K562 (cell line): ENCODE results near the gene C15orf61. TPM values are rescaled to one million over a fixed set of nuclear protein-coding genes. Genes with fewer than 3 reads are reported as not detected.

Source experiments
- BCOR ChIP-seq: fragments of 450-650 bp; IDR thresholded peaks from 2 replicates; pipeline ENCODE4 v1.6.1; 2016
- ETV1 ChIP-seq: fragments of 450-650 bp; conservative IDR thresholded peaks from 2 replicates; pipeline ENCODE4 v1.6.1; 2016; ENCODE audit warnings: missing genetic modification characterization, control low read depth, low read depth, missing compliant biosample characterization
- FOXM1 ChIP-seq, 2 experiments: fragments of 450-650 bp in 1 of 2; sonication (generic) in 1 of 2; formaldehyde crosslinking in 1 of 2; IDR thresholded peaks; 2 replicates each; pipeline versions ENCODE4 v1.6.1 to v1.9.0; 2017 to 2022; ENCODE audit warnings: low read depth in 2 of 2, mild to moderate bottlenecking in 2 of 2, missing genetic modification reagents in 1 of 2, moderate library complexity in 1 of 2
- KDM1A ChIP-seq, 2 experiments: fragments of 450-650 bp; IDR thresholded peaks; 2 replicates each; pipeline ENCODE4 v1.6.1; 2016; ENCODE audit warnings: mild to moderate bottlenecking in 2 of 2
- MXD1 ChIP-seq: fragments of 250-450 bp; sonication (Bioruptor Pico); IDR thresholded peaks from 2 replicates; pipeline ENCODE4 v1.8.0; 2021; ENCODE audit warnings: borderline replicate concordance, mild to moderate bottlenecking, moderate library complexity; ENCODE audit not compliant: poor library complexity, severe bottlenecking
- POLR2AphosphoS5 ChIP-seq: IDR thresholded peaks from 2 replicates; pipeline ENCODE4 v1.6.1; 2011; ENCODE audit warnings: mild to moderate bottlenecking, low read depth, low read length, moderate library complexity; ENCODE audit not compliant: control insufficient read depth, insufficient read depth
- TRIM28 ChIP-seq: fragments of 450-650 bp; IDR thresholded peaks from 2 replicates; pipeline ENCODE4 v1.6.1; 2017
- UBTF ChIP-seq, 2 experiments: IDR thresholded peaks; 2 replicates each; pipeline ENCODE4 v1.6.1; 2012; ENCODE audit warnings: improper control_type of control experiment in 2 of 2, low read depth in 2 of 2, low read length in 2 of 2, borderline replicate concordance in 1 of 2
- ZBTB12 ChIP-seq: fragments of 250-450 bp; sonication (Bioruptor Pico); IDR thresholded peaks from 2 replicates; pipeline ENCODE4 v1.4.0; 2020
- ZC3H8 ChIP-seq: fragments of 450-650 bp; IDR thresholded peaks from 2 replicates; pipeline ENCODE4 v1.6.1; 2017
- ZNF217 ChIP-seq: sonication (generic); formaldehyde crosslinking; IDR thresholded peaks from 2 replicates; pipeline ENCODE4 v1.8.0; 2022; ENCODE audit warnings: mild to moderate bottlenecking, missing genetic modification reagents
- ZNF695 ChIP-seq: fragments of 450-650 bp; formaldehyde crosslinking; IDR thresholded peaks from 2 replicates; pipeline ENCODE4 v1.4.0; 2020; ENCODE audit warnings: mild to moderate bottlenecking, moderate library complexity
- polyA plus RNA-seq, 8 experiments: library from polyadenylated mRNA; depleted of rRNA in 4 of 8; stranded (reverse) in 5 of 8; unstranded in 3 of 8; fragments of >200 nt; fragmentation: Nextera tagmentation in 2 of 8; fragmentation: Illumina TruSeq in 1 of 8; extraction: Ambion mirVana in 2 of 8; extraction: Trizol in 1 of 8; gene quantifications; 2 replicates each; pipeline versions ENCODE4 v1.2.1 to v1.2.3, GENCODE V29; 2011 to 2014; ENCODE audit warnings: inconsistent platforms in 1 of 8, missing spikeins in 1 of 8
- total RNA-seq, 7 experiments: library from RNA; depleted of rRNA in 6 of 7; stranded (reverse); fragments of >200 nt in 6 of 7; fragmentation: Illumina TruSeq in 2 of 7; extraction: Trizol in 2 of 7; gene quantifications; 2 replicates each; pipeline versions ENCODE4 v1.2.1 to v1.2.3, GENCODE V29; 2011 to 2021; ENCODE audit warnings: low replicate concordance in 1 of 7

Gene C15orf61
- total and polyA plus RNA-seq, 9 of the 15 experiments (the other 6 are each of a cell fraction or from before 2014, with no cell fraction given), result 1.6 to 10.5 (median 4.3) TPM

GRCh38 chr15:67571648-67572415 lies 50.9 kb downstream of the C15orf61 start (continued):
- no peak for TF ChIP-seq ETV1
- no peak for TF ChIP-seq POLR2AphosphoS5
- TF ChIP-seq KDM1A (IDR thresholded peaks at IDR 0.05), result no peak
- TF ChIP-seq ZNF217 (CRISPR knock-in tag), result no peak
- TF ChIP-seq FOXM1 (IDR thresholded peaks at IDR 0.05; ENCODE audit: low read depth), result no peak
- no peak for TF ChIP-seq FOXM1 (CRISPR knock-in tag; IDR thresholded peaks at IDR 0.05; ENCODE audit: low read depth)
- TF ChIP-seq MXD1 (CRISPR knock-in tag), result no peak
- no peak for TF ChIP-seq BCOR
- TF ChIP-seq TRIM28, result no peak
- TF ChIP-seq ZC3H8, result no peak
- no peak for TF ChIP-seq ZNF695
- TF ChIP-seq ZBTB12 (CRISPR knock-in tag), result no peak
- no peak for TF ChIP-seq UBTF (IDR thresholded peaks at IDR 0.05; ENCODE audit: borderline replicate concordance in 1 of 2, low read depth in 2 of 2, low read length in 2 of 2)
